H1 (cell line): Measurements from ENCODE around the gene TXNDC11.

ENCODE experiments used
- CEBPB ChIP-seq: IDR thresholded peaks from 2 replicates; pipeline ENCODE4 v1.6.1; 2012; ENCODE audit warnings: low read depth, low read length
- GTF2F1 ChIP-seq: IDR thresholded peaks from 2 replicates; pipeline ENCODE4 v1.6.1; 2012; ENCODE audit warnings: low read depth, low read length, improper control_type of control experiment, borderline replicate concordance
- TF ChIP-seq, protein P1 (sequence below), 3 experiments: IDR thresholded peaks; 1 replicate in 2 of 3; 2 replicates in 1 of 3; pipeline versions ENCODE4 v1.5.1 to v1.6.1; 2011; ENCODE audit warnings: low read length in 3 of 3, mild to moderate bottlenecking in 3 of 3, inconsistent platforms in 2 of 3, low read depth in 1 of 3, moderate library complexity in 1 of 3; ENCODE audit not compliant: insufficient read depth in 1 of 3; ENCODE audit errors: control extremely low read depth in 1 of 3

DNA sequence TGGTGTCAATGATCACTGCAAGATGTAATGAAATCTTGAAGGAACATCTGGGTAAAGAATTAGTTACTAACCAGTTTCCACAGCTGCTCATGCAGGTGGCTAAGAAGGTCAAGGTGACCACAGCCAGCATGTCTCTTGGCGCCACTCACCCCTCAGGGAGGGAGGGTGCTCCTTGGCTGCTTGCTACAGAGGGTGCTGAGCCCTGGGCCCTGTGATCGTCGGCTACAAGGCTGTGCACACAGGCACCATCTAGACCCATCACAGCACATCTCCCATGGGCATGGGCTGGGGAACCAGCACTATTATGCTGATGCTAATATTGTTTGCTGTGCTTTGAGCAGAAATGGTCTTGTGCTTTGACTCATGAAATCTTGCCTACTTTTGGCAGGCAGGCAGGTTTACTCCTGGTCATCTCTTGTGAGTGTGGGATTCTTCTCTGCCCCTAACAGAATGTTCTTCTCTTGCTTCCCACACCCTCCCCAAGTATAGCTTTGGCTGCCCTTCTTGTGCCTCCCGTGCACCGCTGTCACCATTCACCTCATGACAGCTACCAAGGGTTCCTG lies 36.4 kb downstream of the TXNDC11 start:
- TF ChIP-seq CEBPB (no peak), GTF2F1 (no peak)
- TF ChIP-seq, protein P1, sequence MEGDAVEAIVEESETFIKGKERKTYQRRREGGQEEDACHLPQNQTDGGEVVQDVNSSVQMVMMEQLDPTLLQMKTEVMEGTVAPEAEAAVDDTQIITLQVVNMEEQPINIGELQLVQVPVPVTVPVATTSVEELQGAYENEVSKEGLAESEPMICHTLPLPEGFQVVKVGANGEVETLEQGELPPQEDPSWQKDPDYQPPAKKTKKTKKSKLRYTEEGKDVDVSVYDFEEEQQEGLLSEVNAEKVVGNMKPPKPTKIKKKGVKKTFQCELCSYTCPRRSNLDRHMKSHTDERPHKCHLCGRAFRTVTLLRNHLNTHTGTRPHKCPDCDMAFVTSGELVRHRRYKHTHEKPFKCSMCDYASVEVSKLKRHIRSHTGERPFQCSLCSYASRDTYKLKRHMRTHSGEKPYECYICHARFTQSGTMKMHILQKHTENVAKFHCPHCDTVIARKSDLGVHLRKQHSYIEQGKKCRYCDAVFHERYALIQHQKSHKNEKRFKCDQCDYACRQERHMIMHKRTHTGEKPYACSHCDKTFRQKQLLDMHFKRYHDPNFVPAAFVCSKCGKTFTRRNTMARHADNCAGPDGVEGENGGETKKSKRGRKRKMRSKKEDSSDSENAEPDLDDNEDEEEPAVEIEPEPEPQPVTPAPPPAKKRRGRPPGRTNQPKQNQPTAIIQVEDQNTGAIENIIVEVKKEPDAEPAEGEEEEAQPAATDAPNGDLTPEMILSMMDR (IDR thresholded peaks at IDR 0.05; ENCODE audit: control extremely low read depth in 1 of 3, insufficient read depth in 1 of 3, low read depth in 1 of 3, low read length in 3 of 3): no peak
